Activated naive CD4-positive, alpha-beta T cell treated with anti-CD3 and anti-CD28 coated beads, Interleukin-2, amount 50 U/mL, for 72 hours (primary cell): ENCODE measurements around the gene PROKR1. TPM values are rescaled to one million over a fixed set of nuclear protein-coding genes. Genes with fewer than 3 reads are reported as not detected.

ENCODE experiments used
- total RNA-seq, 2 donors: library from RNA; stranded (reverse); gene quantifications; one replicate each; pipeline ENCODE4 v1.2.3, GENCODE V29; 2022

The PROKR1 gene
- total RNA-seq, 2 donors from 2014 or later, result not detected

Other genes with a start within 250 kb of the PROKR1 start
- 1 to 10 TPM; 1.9 to 2.1 TPM for gene FBXO48, start 176.3 kb upstream of the PROKR1 start, total RNA-seq
- 1 to 10 TPM; 2.1 to 2.6 TPM for gene APLF, start 176.0 kb upstream of the PROKR1 start, total RNA-seq
- gene ARHGAP25, start 91.2 kb downstream of the PROKR1 start, total RNA-seq, result 10 to 100 TPM; 37.7 to 43.0 TPM
- gene BMP10, start 227.8 kb downstream of the PROKR1 start, total RNA-seq, result not detected